Globus pallidus (tissue), 1 donor: ENCODE data around the gene OXT.
A peak's percentile ranks its signal among the peaks of the same experiment; 100 is the strongest.
"Not testable (repeated sequence)": the region's sequence is repeated elsewhere in the genome, so short reads cannot be mapped to it uniquely, and the experiment has no call there.

Experiments used
- DNase-seq: peaks from one replicate; pipeline ENCODE4 v3.0.0-alpha.2; 2015; ENCODE audit warnings: low spot score

The OXT gene

GRCh38 chr20:3071610-3072529 is at the start of gene OXT:
OXT (plus strand) TSS chr20:3071620; CDS start chr20:3071656, 36 bp downstream.
- DNase-seq: no peak

GRCh38 chr20:3021777-3022176 is 49.6 kb upstream of the OXT start:
- no peak for DNase-seq

DNA sequence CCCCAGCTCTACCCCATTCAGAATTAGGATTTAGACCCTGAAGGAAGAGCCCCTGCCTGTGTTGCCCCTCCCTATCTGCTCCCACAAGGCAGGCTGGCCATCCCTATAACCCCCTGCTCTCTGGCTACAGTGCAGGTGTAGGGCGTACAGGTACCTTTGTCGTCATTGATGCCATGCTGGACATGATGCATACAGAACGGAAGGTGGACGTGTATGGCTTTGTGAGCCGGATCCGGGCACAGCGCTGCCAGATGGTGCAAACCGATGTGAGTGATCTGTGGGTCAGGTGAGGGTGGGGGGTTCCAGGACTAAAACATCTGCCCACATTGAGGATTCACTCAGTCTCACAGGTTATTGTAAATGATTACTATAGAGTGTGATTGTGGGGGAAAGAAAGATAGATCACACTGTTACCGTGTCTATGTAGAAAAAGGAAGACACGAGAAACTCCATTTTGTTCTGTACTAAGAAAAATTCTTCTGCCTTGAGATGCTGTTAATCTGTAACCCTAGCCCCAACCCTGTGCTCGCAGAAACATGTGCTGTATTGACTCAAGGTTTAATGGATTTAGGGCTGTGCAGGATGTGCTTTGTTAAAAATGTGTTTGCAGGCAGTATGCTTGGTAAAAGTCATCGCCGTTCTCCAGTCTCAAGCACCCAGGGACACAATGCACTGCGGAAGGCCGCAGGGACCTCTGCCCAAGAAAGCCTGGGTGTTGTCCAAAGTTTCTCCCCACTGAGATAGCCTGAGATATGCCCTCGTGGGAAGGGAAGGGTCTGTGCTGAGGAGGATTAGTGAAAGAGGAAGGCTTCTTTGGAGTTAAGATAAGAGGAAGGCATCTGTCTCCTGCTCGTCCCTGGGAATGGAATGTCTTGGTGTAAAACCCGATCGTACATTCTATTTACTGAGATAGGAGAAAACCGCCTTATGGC is 48.6 kb upstream of the OXT start:
- not testable (repeated sequence) for DNase-seq

- DNase-seq: no peak
Measured at GRCh38 chr20:3027987-3028386, 43.4 kb upstream of the OXT start.

- no peak for DNase-seq
Measured at GRCh38 chr20:3031524-3032147, 39.8 kb upstream of the OXT start.

DNA sequence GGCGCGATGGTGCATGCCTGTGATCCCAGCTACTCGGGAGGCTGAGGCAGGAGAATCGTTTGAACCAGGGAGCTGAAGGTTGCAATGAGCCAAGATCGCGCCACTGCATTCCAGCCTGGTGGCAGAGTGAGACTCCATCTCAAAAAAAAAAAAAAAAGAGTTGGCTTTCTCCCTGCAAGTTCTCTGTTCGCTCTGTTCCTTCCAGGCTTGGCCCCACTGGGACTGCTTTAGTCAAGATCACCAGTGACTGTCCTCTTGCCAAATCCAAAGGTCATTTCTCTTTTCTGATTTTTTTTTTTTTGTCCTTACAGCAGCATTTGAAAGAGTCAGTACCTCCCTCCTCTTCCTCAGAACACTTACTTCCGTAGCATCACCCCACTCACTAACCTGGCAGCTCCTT is 38.8 kb upstream of the OXT start:
- peak; percentile 38 for DNase-seq

DNA sequence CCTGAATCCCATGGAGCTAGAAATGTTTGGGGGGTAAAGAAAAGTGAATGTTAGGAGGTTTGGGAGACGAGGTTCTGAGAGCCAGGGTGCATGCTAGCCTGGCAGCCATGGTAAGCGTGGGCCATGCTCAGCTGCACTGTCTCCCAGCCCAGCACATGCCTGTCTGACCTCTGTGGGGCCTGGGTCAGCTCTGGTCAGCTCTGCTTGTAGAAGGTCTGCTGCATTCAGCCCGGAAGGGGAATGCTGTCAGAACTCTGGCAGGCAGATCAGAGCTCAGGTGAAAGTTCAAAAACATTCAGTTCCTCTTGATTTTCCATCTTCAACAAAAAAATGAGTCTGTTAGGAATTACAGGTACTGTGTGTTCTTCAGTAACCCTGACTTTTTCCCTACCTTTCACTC is 33.8 kb upstream of the OXT start:
- no peak for DNase-seq

DNA sequence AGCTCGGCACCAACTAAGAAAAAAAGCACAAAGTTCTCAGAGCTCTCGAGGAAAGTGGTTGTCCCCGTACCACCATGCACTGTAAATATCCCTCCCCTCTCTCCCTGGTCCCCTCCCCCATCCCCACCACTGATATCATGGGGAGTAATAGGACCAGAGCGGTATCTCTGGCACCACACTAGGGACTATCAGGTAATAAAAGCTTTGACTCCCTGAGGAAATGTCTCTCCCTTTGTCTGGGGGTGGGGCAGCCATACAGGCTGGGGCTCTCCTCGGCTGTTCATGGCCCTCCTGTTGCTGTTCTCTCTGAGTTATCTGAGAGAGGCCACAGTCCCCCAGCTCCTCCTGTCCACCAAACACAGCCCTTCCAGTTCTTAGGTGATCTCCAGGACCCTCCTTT is 33.0 kb upstream of the OXT start:
- DNase-seq: no peak

- DNase-seq: no peak
Measured at GRCh38 chr20:3039426-3039825, 32.0 kb upstream of the OXT start.

DNA sequence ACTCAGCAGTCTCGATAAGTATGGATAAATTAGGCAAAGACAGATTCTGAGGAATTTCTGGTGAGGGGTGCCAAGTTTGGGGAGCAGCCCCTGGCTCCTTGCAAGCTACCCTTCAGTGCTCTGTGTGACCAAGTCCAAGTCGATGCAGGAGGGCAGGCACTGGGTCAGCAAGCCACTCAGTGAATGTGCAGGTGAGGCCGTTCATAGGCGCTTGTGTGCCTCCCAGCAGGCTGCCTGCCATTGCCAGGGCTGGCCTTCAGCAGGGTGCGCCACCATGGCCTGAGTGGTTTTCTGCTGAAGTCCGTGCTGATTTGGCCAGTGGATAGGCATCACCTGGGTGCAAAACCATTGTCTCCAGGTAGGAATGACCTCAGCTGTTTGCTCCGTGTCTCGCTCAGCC is 31.3 kb upstream of the OXT start:
- DNase-seq: no peak

- no peak for DNase-seq
Measured at GRCh38 chr20:3041854-3042409, 29.5 kb upstream of the OXT start.

GRCh38 chr20:3042625-3043024 is 28.8 kb upstream of the OXT start:
- no peak for DNase-seq

DNA sequence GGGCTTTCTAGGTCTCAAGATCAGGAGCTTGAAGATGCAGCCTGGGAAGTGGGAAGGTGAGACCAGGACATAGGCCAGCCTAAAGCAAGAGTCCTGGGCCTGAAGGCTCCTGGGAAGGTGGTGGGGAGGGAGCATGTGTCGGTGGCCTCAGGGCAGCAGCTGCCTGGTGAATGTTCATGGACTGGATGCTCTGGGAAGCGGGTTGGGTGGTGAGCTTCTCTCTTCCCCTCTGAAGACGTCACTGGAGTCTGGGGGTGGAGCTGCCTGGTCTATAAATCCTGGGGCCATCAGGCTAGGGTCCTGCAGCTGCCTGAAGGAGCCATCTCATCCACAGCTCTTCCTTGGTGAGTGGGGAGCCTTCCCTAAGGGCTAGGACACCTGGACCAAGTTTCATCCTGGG is 28.1 kb upstream of the OXT start, which contains the start of gene GNRH2:
GNRH2 (plus strand) TSS at position 301 of the 400 bp plus-strand sequence. CDS start 793 bp downstream, outside the sequence.
- DNase-seq: no peak

- no peak for DNase-seq
Measured at GRCh38 chr20:3044336-3044965, 27.0 kb upstream of the OXT start.

GRCh38 chr20:3045042-3045815 is 26.2 kb upstream of the OXT start:
- no peak for DNase-seq

DNA sequence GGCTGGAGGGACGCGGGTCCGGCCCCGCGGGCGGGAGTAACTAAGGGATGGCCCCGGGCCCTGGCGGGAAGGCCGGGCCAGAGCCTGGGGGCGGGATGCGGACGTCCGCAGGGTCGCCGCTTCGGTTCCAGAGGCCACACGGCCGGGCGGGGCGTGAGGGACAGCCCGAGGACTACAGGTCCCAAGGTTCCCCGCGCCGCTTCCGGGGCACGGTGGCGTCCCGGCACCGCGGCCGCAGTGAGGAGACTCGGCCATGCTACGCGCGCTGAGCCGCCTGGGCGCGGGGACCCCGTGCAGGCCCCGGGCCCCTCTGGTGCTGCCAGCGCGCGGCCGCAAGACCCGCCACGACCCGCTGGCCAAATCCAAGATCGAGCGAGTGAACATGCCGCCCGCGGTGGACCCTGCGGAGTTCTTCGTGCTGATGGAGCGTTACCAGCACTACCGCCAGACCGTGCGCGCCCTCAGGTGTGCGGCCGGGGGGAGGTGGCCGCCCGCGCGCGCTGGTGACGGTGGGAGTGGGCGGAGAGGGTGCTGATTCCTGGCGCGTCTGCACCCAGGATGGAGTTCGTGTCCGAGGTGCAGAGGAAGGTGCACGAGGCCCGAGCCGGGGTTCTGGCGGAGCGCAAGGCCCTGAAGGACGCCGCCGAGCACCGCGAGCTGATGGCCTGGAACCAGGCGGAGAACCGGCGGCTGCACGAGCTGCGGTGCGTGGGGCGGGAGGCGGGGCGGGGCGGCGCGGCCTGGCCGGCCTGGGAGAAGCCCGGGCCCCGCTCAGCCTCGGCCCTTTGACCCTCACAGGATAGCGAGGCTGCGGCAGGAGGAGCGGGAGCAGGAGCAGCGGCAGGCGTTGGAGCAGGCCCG is 25.4 kb upstream of the OXT start, which contains the start of gene MRPS26:
MRPS26 (plus strand) TSS at position 237 of the 861 bp plus-strand sequence; CDS start at position 254, 17 bp downstream.
- DNase-seq: peak; percentile 87

DNA sequence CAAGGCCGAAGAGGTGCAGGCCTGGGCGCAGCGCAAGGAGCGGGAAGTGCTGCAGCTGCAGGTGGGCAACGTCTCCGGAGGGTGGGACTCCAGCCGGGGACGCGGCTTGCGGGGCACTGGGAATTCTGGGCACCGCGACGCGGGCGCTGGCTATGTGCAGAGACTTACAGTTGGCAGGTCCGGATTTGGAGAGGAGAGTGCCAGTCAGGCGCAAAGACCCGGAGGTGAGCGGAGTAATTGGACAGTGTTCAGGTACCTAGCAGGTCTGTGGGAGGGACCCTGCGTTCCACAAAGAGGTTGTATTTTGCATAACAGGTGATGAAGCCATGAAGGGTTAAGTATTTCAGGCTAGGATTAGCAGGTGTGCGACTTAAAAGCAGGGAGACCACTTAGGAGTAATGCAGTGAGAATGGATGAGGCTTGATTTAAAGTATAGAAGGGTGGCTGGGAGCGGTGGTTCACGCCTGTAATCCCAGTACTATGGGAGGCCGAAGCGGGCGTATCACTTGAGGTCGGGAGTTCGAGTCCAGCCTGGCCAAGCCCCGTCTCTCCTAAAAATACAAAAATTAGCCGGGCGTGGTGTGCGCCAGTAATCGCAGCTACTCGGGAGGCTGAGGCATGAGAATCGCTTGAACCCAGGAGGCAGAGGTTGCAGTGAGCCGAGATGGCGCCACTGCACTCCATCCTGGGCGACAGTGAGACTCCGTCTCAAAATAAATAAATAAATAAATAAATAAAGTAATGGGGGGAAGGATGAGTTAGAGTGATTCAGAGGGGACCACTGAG is 24.6 kb upstream of the OXT start:
- DNase-seq: no peak
